AG20443 (cell line): ENCODE measurements around the gene STOM.

Experiments
- DNase-seq: peaks from one replicate; pipeline ENCODE4 v3.0.0; 2012; ENCODE audit warnings: low spot score, mixed read lengths

The STOM gene

DNA sequence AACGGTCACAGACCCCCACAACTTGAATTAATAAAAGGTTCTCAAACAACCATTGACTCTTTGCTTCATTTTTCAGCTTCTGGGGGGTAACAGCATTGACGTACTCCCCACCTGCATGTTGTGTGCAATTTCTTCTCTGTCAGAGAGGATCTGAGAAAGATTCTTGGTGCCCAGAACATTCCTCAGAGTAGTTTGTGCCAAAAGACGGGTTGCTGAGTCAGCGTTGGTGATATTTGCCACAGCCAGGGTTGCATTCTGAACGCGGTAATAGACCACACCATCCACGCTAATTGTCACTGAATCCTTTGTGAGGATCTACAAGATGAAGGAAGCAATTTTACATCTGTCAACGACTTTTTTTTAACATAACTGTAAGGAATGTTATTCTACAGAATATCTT is 21.0 kb downstream of the STOM start:
- DNase-seq = no peak

GRCh38 chr9:121348221-121348620 is 21.8 kb downstream of the STOM start:
- no peak for DNase-seq

GRCh38 chr9:121345070-121345469 is 25.0 kb downstream of the STOM start:
- DNase-seq = no peak

GRCh38 chr9:121344184-121344583 is 25.9 kb downstream of the STOM start:
- DNase-seq = no peak

DNA sequence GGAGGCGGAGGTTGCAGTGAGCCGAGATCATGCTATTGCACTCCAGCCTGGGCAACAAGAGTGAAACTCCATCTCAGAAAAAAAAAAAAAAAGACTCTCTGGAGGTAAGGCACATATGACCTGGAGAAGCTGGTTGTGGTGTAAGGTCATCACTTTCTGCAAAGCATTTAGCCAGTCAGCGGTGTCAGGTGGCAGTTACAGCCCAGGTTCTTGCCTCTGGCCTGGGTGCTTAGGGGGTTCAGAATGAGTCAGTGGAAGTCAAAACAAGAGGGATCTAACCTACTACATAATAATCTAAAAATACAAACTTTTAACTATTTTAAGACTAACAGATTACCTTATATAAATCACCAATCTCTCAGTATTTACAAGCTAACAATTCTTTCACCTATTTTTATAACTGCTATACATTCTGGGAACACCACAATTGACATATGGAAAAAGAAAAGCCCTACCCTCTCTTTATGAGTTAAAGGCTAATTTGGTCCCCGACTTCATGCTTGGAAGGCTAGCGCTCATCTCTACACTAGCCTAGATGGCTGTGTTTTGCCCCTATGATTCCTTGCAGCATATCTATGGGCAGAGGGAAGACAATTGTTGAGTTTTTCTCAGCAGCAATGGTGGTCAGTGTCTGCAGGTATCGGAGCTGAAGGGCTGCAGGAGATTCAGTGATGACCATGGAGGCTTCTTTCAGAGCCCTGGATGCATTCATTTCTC is 29.2 kb downstream of the STOM start:
- no peak for DNase-seq

DNA sequence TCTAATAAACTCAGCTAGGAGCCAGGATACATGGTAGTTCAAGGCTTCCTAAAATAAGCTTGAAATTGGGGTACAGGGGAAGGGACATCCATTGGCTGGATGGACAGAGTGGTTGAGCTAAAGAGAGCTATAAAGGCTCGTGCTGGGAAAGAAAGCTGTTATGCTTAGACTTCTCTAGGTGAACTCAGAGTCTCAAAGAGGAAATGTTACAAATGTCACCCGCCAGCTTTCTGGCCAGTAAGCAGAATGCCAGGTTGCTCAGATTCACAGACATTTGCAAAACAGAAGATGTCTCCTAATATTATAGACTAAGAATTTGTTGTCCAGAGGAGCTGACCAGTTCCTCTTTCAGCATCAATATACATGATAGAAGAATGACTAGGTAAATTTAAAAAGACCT is 30.6 kb downstream of the STOM start:
- no peak for DNase-seq

- no peak for DNase-seq
Observed at GRCh38 chr9:121336665-121337064, 33.4 kb downstream of the STOM start.

GRCh38 chr9:121333950-121334773 is 35.9 kb downstream of the STOM start:
- DNase-seq = no peak

- DNase-seq = peak; percentile 71
Observed at GRCh38 chr9:121331992-121332685, 37.9 kb downstream of the STOM start.

GRCh38 chr9:121331549-121331948 is 38.5 kb downstream of the STOM start:
- no peak for DNase-seq

DNA sequence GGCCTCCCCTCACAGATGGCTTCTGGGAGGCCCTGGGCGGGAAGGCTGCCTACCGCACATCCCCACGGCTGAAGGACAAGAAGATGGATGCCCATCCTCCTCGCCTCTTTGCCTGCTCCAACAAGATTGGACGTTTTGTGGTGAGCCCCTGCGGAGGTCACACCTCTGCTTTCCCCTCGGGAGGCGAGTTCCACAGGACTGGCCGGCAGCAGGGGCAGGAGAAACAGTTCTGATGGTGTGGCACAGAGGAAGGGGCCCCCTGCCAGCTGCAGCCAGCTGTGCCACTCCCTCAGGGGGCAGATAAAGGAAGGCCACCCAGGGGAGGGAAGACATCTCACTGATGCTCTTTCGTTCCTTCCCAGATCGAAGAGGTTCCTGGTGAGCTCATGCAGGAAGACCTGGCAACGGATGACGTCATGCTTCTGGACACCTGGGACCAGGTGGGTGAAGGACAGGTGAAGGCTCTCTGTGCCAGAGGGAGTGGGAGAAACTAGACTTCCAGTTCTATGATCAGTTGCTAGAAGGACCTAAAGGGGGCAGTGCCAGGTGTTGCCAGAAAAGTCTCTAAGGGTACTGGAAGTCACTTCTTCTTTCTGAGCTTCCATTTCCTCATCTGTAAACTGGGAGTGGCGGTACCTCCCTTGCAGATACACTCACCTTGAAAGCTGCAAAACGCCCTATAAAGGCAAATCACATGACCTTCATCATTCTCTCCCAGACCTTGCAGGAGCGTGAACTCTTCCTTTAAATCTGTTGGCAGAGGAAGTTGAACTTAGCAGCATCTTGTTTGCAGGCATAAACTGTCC is 41.0 kb downstream of the STOM start:
- DNase-seq = no peak

- DNase-seq = no peak
Observed at GRCh38 chr9:121328476-121328875, 41.6 kb downstream of the STOM start.

DNA sequence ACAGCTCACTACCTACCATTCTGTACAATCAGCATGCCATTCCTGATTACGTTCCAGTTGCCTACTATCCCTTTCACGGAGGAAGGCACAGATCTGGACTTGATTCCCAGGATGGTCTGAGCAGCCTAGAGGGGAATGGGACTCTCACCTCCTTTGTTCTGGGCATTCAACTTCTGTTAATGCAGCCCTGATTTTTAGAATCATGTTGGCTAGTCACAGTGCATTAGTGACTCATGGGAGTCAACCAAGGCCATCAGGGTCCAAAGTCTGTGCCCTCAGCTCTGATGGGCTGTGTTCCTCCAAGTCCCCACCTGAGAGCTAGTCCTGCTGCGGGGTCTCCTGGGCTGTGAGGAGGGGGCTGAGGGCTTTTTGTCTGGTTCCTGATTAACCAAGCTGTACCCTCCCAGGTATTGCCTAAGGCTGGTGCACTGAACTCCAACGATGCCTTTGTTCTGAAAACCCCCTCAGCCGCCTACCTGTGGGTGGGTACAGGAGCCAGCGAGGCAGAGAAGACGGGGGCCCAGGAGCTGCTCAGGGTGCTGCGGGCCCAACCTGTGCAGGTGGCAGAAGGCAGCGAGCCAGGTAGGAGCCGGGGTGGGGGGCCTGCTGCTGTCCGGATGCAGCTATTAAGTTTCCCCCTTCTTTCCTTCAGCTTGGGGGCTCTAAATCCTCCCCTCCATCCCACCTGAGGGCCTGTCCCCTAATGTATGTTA is 43.0 kb downstream of the STOM start:
- no peak for DNase-seq

GRCh38 chr9:121326130-121326838 is 43.8 kb downstream of the STOM start:
- DNase-seq = peak; percentile 91

DNA sequence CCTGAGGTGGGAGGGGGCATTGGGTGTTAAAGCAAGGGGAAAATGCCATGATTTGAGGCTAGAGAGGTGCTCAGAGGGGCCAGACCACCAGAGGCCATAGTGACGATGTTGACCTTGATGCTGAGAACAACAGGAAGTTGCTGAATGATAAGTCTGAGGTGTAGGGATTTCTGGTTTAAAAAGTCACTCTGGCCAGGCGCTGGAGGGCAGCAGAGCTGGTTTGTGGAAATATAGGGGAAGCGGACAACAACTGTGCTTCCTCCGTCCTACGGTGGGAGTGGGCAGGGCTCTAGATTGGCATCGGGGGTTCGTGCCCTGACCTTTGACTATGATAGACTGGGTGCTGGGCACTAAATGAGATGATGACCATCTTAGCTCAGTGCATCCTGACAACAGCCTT is 44.7 kb downstream of the STOM start:
- no peak for DNase-seq

GRCh38 chr9:121324755-121325154 is 45.3 kb downstream of the STOM start:
- DNase-seq = no peak

GRCh38 chr9:121324316-121324715 is 45.7 kb downstream of the STOM start:
- no peak for DNase-seq

GRCh38 chr9:121323449-121324151 is 46.5 kb downstream of the STOM start:
- DNase-seq = no peak

GRCh38 chr9:121322737-121323448 is 47.2 kb downstream of the STOM start:
- no peak for DNase-seq
